Activated CD8-positive, alpha-beta T cell treated with anti-CD3 and anti-CD28 coated beads, Interleukin-2, amount 10 ng/mL, durations not matched to agents 7 days and 5 days (primary cell): ENCODE results near the gene PDIA2. TPM values are rescaled to one million over a fixed set of nuclear protein-coding genes. Genes with fewer than 3 reads are reported as not detected.
"Not testable (repeated sequence)": the region's sequence is repeated elsewhere in the genome, so short reads cannot be mapped to it uniquely, and the experiment has no call there.

Source experiments
- ATAC-seq: fragments of 150-1000 bp; cut with Tn5 transposase; one replicate; pipeline ENCODE4 v1.10.0; 2021; ENCODE audit warnings: moderate library complexity
- CTCF ChIA-PET: fragments of 350-600 bp; sonication (Branson Sonifier 250); formaldehyde crosslinking; loops from one replicate; lab custom pipeline; 2021; ENCODE audit warnings: antibody characterized with exemption; lab: Charles Lee
- POLR2A ChIA-PET: fragments of 350-600 bp; sonication (Branson Sonifier 250); formaldehyde crosslinking; loops from one replicate; lab custom pipeline; 2021; ENCODE audit warnings: antibody characterized with exemption; lab: Charles Lee
- DNase-seq: peaks from one replicate; pipeline ENCODE4 v3.0.0-alpha.2; 2020
- H3K27ac Mint-ChIP-seq: one replicate; pipeline ENCODE4 v1.8.0; 2021; ENCODE audit warnings: mild to moderate bottlenecking, mixed read lengths
- H3K27me3 Mint-ChIP-seq: one replicate; pipeline ENCODE4 v1.8.0; 2021; ENCODE audit warnings: low read depth, mixed read lengths
- H3K36me3 Mint-ChIP-seq: one replicate; pipeline ENCODE4 v1.8.0; 2021; ENCODE audit warnings: low read depth, mixed read lengths
- H3K4me1 Mint-ChIP-seq: one replicate; pipeline ENCODE4 v1.8.0; 2021; ENCODE audit warnings: low read depth, mixed read lengths
- H3K4me3 Mint-ChIP-seq: one replicate; pipeline ENCODE4 v1.8.0; 2021; ENCODE audit warnings: mild to moderate bottlenecking, mixed read lengths
- H3K9me3 Mint-ChIP-seq: one replicate; pipeline ENCODE4 v1.8.0; 2022; ENCODE audit warnings: mixed read lengths; ENCODE audit not compliant: insufficient read depth
- total RNA-seq, 2 experiments: library from RNA; stranded (reverse); gene quantifications; one replicate each; pipeline ENCODE4 v1.2.3, GENCODE V29; 2021

The PDIA2 gene
- total RNA-seq, 2 experiments from 2014 or later, result not detected

DNA sequence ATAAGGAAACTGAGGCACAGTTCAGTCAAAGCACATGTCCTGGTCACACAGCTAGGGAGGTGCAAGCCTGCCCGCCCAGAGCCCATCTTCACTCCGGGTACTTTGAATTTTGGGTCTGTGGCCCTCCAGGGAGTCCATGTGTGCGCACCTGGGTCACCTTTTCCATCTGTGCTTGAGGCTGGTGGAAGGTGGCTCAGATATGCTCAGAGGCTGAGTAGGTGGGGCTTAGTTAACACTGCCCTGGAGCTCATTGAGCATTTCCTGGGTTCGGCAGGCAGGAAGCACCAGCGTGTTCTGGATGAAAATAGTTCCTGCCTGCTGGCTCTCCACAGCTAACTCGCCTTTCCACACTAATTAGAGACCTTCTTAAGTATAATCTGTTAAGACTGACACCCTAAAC lies 29.1 kb upstream of the PDIA2 start:
- H3K27ac Mint-ChIP-seq, result peak overlapping the region; percentile 61
- ChIA-PET POLR2A (interaction anchor here (1.0 kb wide), 1 partner anchor 18 kb away, joined by 3 read pairs; no protein-coding TSS in a partner anchor), CTCF (no interaction called here)
- no peaks in the 10 kb centered on the region for H3K36me3 Mint-ChIP-seq
- H3K4me3 Mint-ChIP-seq, result peak overlapping the region; percentile 22
- peak; percentile 37 for DNase-seq
- peak; percentile 71 for ATAC-seq
- H3K4me1 Mint-ChIP-seq, result peaks cover 24% of the 10 kb centered on the region
- peaks cover 2% of the 10 kb centered on the region for H3K27me3 Mint-ChIP-seq
- H3K9me3 Mint-ChIP-seq, result no peaks in the 10 kb centered on the region

DNA sequence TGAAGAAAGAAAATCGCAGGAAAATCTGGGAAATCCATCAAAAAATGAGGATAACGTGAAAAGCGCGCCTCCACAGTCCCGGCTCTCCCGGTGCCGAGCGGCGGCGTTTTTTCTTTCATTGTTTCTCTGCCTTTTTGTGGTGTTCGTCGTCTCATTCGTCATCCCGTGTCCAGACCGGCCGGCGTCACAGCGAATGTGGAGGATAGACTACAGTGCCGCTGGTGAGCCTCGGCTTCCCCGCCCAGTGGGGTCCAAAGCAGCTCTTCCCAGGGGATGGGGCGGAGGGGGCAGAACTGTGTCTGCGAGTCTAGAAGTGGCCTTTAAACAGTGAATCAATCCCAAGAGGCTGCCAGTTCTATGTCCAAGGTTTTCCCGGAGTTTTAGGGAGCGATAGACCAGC lies 28.5 kb upstream of the PDIA2 start:
- Mint-ChIP-seq H3K9me3 (no peaks in the 10 kb centered on the region), H3K27ac (no peak overlapping the region), H3K27me3 (peaks cover 2% of the 10 kb centered on the region), H3K36me3 (no peaks in the 10 kb centered on the region), H3K4me1 (peaks cover 24% of the 10 kb centered on the region), H3K4me3 (no peak overlapping the region)
- POLR2A ChIA-PET, result interaction anchor here (1.0 kb wide), 1 partner anchor 19 kb away, joined by 3 read pairs; no protein-coding TSS in a partner anchor
- DNase-seq (no peak), ATAC-seq (no peak)
- CTCF ChIA-PET, result no interaction called here

GRCh38 chr16:255183-255582 lies 27.8 kb upstream of the PDIA2 start:
- ChIA-PET POLR2A (no interaction called here), CTCF (no interaction called here)
- peaks cover 2% of the 10 kb centered on the region for H3K27me3 Mint-ChIP-seq
- H3K27ac Mint-ChIP-seq, result no peak overlapping the region
- H3K36me3 Mint-ChIP-seq, result no peaks in the 10 kb centered on the region
- ATAC-seq (no peak), DNase-seq (no peak)
- H3K4me3 Mint-ChIP-seq, result no peak overlapping the region
- no peaks in the 10 kb centered on the region for H3K9me3 Mint-ChIP-seq
- H3K4me1 Mint-ChIP-seq, result peaks cover 24% of the 10 kb centered on the region

DNA sequence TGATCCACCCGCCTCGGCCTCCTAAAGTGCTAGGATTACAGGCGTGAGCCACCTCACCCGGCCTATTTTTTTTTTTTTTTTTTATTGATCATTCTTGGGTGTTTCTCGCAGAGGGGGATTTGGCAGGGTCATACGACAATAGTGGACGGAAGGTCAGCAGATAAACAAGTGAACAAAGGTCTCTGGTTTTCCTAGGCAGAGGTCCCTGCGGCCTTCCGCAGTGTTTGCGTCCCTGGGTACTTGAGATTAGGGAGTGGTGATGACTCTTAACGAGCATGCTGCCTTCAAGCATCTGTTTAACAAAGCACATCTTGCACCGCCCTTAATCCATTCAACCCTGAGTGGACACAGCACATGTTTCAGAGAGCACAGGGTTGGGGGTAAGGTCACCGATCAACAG lies 24.9 kb upstream of the PDIA2 start:
- H3K9me3 Mint-ChIP-seq, POLR2A ChIA-PET, H3K36me3 Mint-ChIP-seq, ATAC-seq, H3K27ac Mint-ChIP-seq, H3K4me3 Mint-ChIP-seq, DNase-seq, CTCF ChIA-PET, H3K27me3 Mint-ChIP-seq: not testable (repeated sequence)
- H3K4me1 Mint-ChIP-seq, result peaks cover 15% of the 10 kb centered on the region

- H3K4me3 Mint-ChIP-seq, result no peak overlapping the region
- H3K4me1 Mint-ChIP-seq, result peaks cover 5% of the 10 kb centered on the region
- no peaks in the 10 kb centered on the region for H3K9me3 Mint-ChIP-seq
- ATAC-seq (no peak), DNase-seq (no peak)
- no peaks in the 10 kb centered on the region for H3K36me3 Mint-ChIP-seq
- no peak overlapping the region for H3K27ac Mint-ChIP-seq
- H3K27me3 Mint-ChIP-seq, result peaks cover 2% of the 10 kb centered on the region
- ChIA-PET POLR2A (no interaction called here), CTCF (no interaction called here)
These were observed 23.7 kb upstream of the PDIA2 start for GRCh38 chr16:259226-259625.

GRCh38 chr16:259814-260253 lies 23.1 kb upstream of the PDIA2 start:
- POLR2A ChIA-PET, result no interaction called here
- CTCF ChIA-PET, result no interaction called here
- no peak for ATAC-seq

GRCh38 chr16:260326-260725 lies 22.6 kb upstream of the PDIA2 start:
- Mint-ChIP-seq H3K36me3 (no peaks in the 10 kb centered on the region), H3K27me3 (peaks cover 2% of the 10 kb centered on the region), H3K27ac (no peak overlapping the region), H3K4me1 (peaks cover 5% of the 10 kb centered on the region), H3K4me3 (no peak overlapping the region), H3K9me3 (no peaks in the 10 kb centered on the region)
- no peak for DNase-seq
- ChIA-PET CTCF (no interaction called here), POLR2A (no interaction called here)
- no peak for ATAC-seq

More at GRCh38 chr16:259814-260253, 23.1 kb upstream of the PDIA2 start:
- no peak for DNase-seq
- no peak overlapping the region for H3K27ac Mint-ChIP-seq
- H3K36me3 Mint-ChIP-seq, result no peaks in the 10 kb centered on the region
- no peak overlapping the region for H3K4me3 Mint-ChIP-seq
- H3K4me1 Mint-ChIP-seq, result peaks cover 5% of the 10 kb centered on the region
- no peaks in the 10 kb centered on the region for H3K9me3 Mint-ChIP-seq
- H3K27me3 Mint-ChIP-seq, result peaks cover 2% of the 10 kb centered on the region

DNA sequence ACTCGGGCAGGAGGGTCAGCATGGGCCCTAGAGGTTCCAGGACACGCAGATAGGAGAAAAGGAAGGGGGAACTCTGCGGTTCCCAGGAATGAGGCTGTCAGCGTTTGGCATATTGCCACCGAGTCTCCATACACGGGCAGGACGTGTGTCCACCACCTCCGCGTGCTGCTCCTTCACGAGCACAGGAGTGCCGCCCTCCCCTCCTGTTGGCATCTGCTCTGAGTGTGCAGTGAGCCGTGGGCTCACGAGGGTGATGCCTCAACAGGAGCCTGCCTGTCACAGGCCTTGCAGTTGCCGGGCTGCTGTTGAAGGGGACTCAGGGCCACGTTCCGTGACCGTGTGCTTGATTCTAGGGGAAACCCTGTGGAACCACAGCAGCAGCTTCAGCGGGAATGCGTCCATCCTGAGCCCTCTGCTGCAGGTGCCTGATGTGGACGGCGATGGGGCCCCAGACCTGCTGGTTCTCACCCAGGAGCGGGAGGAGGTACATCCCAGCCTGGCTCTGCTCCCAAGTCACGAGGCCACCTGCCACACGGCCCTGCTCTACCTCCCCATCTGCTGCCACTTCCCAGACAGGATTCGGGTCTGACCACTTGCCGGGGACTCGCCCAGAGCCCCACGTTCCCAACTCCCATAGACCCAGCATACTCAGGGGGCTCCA lies 21.8 kb upstream of the PDIA2 start:
- ATAC-seq, result no peak
- POLR2A ChIA-PET, result no interaction called here
- no peak for DNase-seq
- H3K36me3 Mint-ChIP-seq, result no peaks in the 10 kb centered on the region
- no peaks in the 10 kb centered on the region for H3K9me3 Mint-ChIP-seq
- no peaks in the 10 kb centered on the region for H3K27me3 Mint-ChIP-seq
- no peak overlapping the region for H3K27ac Mint-ChIP-seq
- CTCF ChIA-PET, result no interaction called here
- no peak overlapping the region for H3K4me3 Mint-ChIP-seq
- peaks cover under 1% of the 10 kb centered on the region for H3K4me1 Mint-ChIP-seq

DNA sequence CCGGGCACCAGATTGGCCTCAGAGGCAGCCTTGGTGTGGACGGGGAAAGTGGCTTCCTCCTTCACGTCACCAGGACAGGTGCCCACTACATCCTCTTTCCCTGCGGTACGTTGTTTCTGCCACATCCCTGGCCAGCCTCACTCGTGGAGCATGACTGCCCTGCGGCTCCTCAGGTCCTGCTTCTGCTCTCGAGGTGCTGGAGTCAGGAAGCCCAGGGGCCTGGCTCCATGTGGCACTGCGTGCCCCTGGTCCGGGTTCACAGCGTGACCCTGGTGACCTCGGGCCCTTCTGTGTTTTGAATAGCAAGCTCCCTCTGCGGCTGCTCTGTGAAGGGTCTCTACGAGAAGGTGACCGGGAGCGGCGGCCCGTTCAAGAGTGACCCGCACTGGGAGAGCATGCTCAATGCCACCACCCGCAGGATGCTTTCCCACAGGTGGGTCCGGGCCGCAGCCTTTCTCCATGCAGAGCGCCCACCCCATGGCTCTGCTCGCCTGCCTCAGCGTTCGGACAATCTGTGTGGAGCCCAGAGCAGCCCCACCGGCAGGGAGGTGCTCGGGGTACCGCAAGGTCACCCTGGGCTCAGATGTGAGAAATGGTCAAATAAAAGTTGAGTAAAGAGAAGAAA lies 20.7 kb upstream of the PDIA2 start:
- Mint-ChIP-seq H3K27me3 (no peaks in the 10 kb centered on the region), H3K4me3 (no peak overlapping the region), H3K27ac (no peak overlapping the region), H3K9me3 (no peaks in the 10 kb centered on the region), H3K36me3 (no peaks in the 10 kb centered on the region), H3K4me1 (no peaks in the 10 kb centered on the region)
- DNase-seq, result no peak
- POLR2A ChIA-PET, result no interaction called here
- CTCF ChIA-PET, result no interaction called here
- ATAC-seq, result no peak

- Mint-ChIP-seq H3K9me3 (no peaks in the 10 kb centered on the region), H3K27me3 (no peaks in the 10 kb centered on the region), H3K4me1 (no peaks in the 10 kb centered on the region), H3K4me3 (no peak overlapping the region), H3K36me3 (no peaks in the 10 kb centered on the region), H3K27ac (no peak overlapping the region)
- ChIA-PET POLR2A (interaction anchor here (0.5 kb wide), 1 partner anchor 311 kb away, joined by 3 read pairs; no protein-coding TSS in a partner anchor), CTCF (no interaction called here)
- DNase-seq (no peak), ATAC-seq (no peak)
These were observed 19.7 kb upstream of the PDIA2 start for GRCh38 chr16:263182-263774.

DNA sequence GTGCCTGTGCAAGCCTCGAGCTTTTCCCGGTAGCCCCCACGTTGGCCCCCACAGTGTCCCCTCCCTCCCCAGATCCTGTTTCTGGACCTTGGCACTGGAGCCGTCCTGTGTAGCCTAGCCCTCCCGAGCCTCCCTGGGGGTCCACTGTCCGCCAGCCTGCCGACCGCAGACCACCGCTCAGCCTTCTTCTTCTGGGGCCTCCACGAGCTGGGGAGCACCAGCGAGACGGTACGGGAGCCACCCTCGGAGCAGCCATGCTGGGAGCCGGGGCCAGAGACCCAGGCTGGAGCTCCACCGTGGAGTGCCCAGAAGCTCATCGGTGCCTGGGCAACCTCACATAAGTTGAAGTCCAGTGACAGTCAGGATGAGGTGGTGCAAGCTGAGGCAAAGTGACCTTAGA lies 19.0 kb upstream of the PDIA2 start:
- Mint-ChIP-seq H3K9me3 (no peaks in the 10 kb centered on the region), H3K36me3 (no peaks in the 10 kb centered on the region), H3K4me1 (no peaks in the 10 kb centered on the region), H3K4me3 (no peak overlapping the region), H3K27me3 (no peaks in the 10 kb centered on the region), H3K27ac (no peak overlapping the region)
- DNase-seq (no peak), ATAC-seq (no peak)
- POLR2A ChIA-PET, result interaction anchor here (0.5 kb wide), 1 partner anchor 310 kb away, joined by 3 read pairs; no protein-coding TSS in a partner anchor
- CTCF ChIA-PET, result no interaction called here

DNA sequence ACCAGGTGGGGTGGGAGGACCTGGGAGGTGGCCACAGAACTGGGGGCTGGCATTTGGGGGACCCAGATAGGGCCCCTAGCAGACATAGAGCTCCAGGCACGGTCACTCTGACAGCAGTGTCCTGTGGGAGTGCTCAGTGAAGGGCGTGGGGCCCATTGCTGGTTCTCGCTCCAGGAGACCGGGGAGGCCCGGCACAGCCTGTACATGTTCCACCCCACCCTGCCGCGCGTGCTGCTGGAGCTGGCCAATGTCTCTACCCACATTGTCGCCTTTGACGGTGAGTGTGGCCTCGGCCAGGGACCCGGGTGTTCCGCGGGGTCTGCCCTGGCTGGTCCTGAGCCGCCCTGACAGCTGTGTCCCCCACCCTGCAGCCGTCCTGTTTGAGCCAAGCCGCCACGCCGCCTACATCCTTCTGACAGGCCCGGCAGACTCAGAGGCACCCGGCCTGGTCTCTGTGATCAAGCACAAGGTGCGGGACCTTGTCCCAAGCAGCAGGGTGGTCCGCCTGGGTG lies 18.5 kb upstream of the PDIA2 start:
- Mint-ChIP-seq H3K9me3 (no peaks in the 10 kb centered on the region), H3K36me3 (no peaks in the 10 kb centered on the region), H3K4me3 (no peak overlapping the region), H3K27me3 (no peaks in the 10 kb centered on the region), H3K27ac (no peak overlapping the region), H3K4me1 (no peaks in the 10 kb centered on the region)
- ChIA-PET POLR2A (no interaction called here), CTCF (no interaction called here)
- DNase-seq (no peak), ATAC-seq (no peak)
